GM10847 (cell line): ENCODE data around the gene SMIM13.

Experiments
- POLR2A ChIP-seq: IDR thresholded peaks from 2 replicates; pipeline ENCODE4 v1.6.1; 2011; ENCODE audit not compliant: insufficient read length; ENCODE audit errors: extremely low read depth

The SMIM13 gene

GRCh38 chr6:11093626-11094410 is at the start of gene SMIM13:
SMIM13 (plus strand) TSS chr6:11093834; CDS start chr6:11094314, 480 bp downstream.
- TF ChIP-seq POLR2A: peak; percentile 33

- TF ChIP-seq POLR2A: no peak
Observed at GRCh38 chr6:11043961-11044711, 49.5 kb upstream of the SMIM13 start, which contains the start of gene ELOVL2. ELOVL2 (minus strand) TSS chr6:11044305; CDS start chr6:11044230, 75 bp downstream.

GRCh38 chr6:11044712-11045167 is 48.9 kb upstream of the SMIM13 start:
- TF ChIP-seq POLR2A: no peak

GRCh38 chr6:11050731-11051130 is 42.9 kb upstream of the SMIM13 start:
- TF ChIP-seq POLR2A: no peak

GRCh38 chr6:11053307-11053706 is 40.3 kb upstream of the SMIM13 start:
- TF ChIP-seq POLR2A: no peak

- no peak for TF ChIP-seq POLR2A
Observed at GRCh38 chr6:11054722-11055121, 38.9 kb upstream of the SMIM13 start.

- no peak for TF ChIP-seq POLR2A
Observed at GRCh38 chr6:11055127-11055627, 38.5 kb upstream of the SMIM13 start.

GRCh38 chr6:11056871-11057270 is 36.8 kb upstream of the SMIM13 start:
- no peak for TF ChIP-seq POLR2A

GRCh38 chr6:11058406-11058805 is 35.2 kb upstream of the SMIM13 start:
- TF ChIP-seq POLR2A: no peak

- TF ChIP-seq POLR2A: no peak
Observed at GRCh38 chr6:11062083-11062482, 31.6 kb upstream of the SMIM13 start.

- TF ChIP-seq POLR2A: no peak
Observed at GRCh38 chr6:11062715-11063114, 30.9 kb upstream of the SMIM13 start.

GRCh38 chr6:11064836-11065235 is 28.8 kb upstream of the SMIM13 start:
- TF ChIP-seq POLR2A: no peak

- TF ChIP-seq POLR2A: no peak
Observed at GRCh38 chr6:11065436-11066202, 28.0 kb upstream of the SMIM13 start.

GRCh38 chr6:11066505-11067347 is 26.9 kb upstream of the SMIM13 start:
- TF ChIP-seq POLR2A: no peak
